GM19099 (cell line): Measurements from ENCODE around the gene CPNE8.
A peak's percentile ranks its signal among the peaks of the same experiment; 100 is the strongest.

Experiments
- POLR2A ChIP-seq: IDR thresholded peaks from 3 replicates; pipeline ENCODE4 v1.6.1; 2011; ENCODE audit warnings: low read depth; ENCODE audit not compliant: insufficient read length; ENCODE audit errors: extremely low read depth

CPNE8 gene

GRCh38 chr12:38905480-38906351 is at the start of gene CPNE8:
CPNE8 (minus strand) TSS chr12:38905591; CDS start chr12:38905534, 57 bp downstream.
- peak; percentile 64 for TF ChIP-seq POLR2A

GRCh38 chr12:38954238-38954873 is 49.0 kb upstream of the CPNE8 start:
- TF ChIP-seq POLR2A, result no peak

- TF ChIP-seq POLR2A, result no peak
Measured at GRCh38 chr12:38949363-38949762, 44.0 kb upstream of the CPNE8 start.

GRCh38 chr12:38934686-38935085 is 29.3 kb upstream of the CPNE8 start:
- no peak for TF ChIP-seq POLR2A

- no peak for TF ChIP-seq POLR2A
Measured at GRCh38 chr12:38934078-38934584, 28.7 kb upstream of the CPNE8 start.

GRCh38 chr12:38932320-38932719 is 26.9 kb upstream of the CPNE8 start:
- no peak for TF ChIP-seq POLR2A

- no peak for TF ChIP-seq POLR2A
Measured at GRCh38 chr12:38931461-38931860, 26.1 kb upstream of the CPNE8 start.

GRCh38 chr12:38930990-38931389 is 25.6 kb upstream of the CPNE8 start:
- TF ChIP-seq POLR2A, result no peak

GRCh38 chr12:38926501-38926900 is 21.1 kb upstream of the CPNE8 start:
- no peak for TF ChIP-seq POLR2A

GRCh38 chr12:38921025-38921677 is 15.8 kb upstream of the CPNE8 start:
- TF ChIP-seq POLR2A, result no peak

GRCh38 chr12:38919191-38919590 is 13.8 kb upstream of the CPNE8 start:
- no peak for TF ChIP-seq POLR2A

- no peak for TF ChIP-seq POLR2A
Measured at GRCh38 chr12:38915429-38916182, 10.2 kb upstream of the CPNE8 start.

- TF ChIP-seq POLR2A, result no peak
Measured at GRCh38 chr12:38912116-38912515, 6.7 kb upstream of the CPNE8 start.

GRCh38 chr12:38911611-38912010 is 6.2 kb upstream of the CPNE8 start:
- no peak for TF ChIP-seq POLR2A
